Astrocyte (in vitro differentiated cells and primary cell): ENCODE results near the gene ASAP2. TPM values are rescaled to one million over a fixed set of nuclear protein-coding genes. Genes with fewer than 3 reads are reported as not detected.
A peak's percentile ranks its signal among the peaks of the same experiment; 100 is the strongest.

Experiments
- DNase-seq: peaks from one replicate; pipeline ENCODE4 v3.0.0-alpha.2; 2010; ENCODE audit warnings: low read depth
- FAIRE-seq: peaks from 2 replicates; lab custom pipeline; 2011; peaks lifted over from hg19 to GRCh38; lab: Jason Lieb, UNC
- H2AFZ ChIP-seq: 2 replicates; pipeline ENCODE4 v1.6.0; 2012; ENCODE audit warnings: low read depth, low read length, inconsistent platforms
- H3K27ac ChIP-seq: 2 replicates; pipeline ENCODE4 v1.5.1; 2011; ENCODE audit warnings: low read depth, low read length, inconsistent platforms
- H3K27me3 ChIP-seq: 2 replicates; pipeline ENCODE4 v1.6.0; 2011; ENCODE audit warnings: low read length, inconsistent platforms; ENCODE audit not compliant: insufficient read depth
- H3K36me3 ChIP-seq: 2 replicates; pipeline ENCODE4 v1.5.1; 2011; ENCODE audit warnings: low read length, inconsistent platforms; ENCODE audit not compliant: insufficient read depth
- H3K4me1 ChIP-seq: 2 replicates; pipeline ENCODE4 v1.5.1; 2011; ENCODE audit warnings: low read length, inconsistent platforms; ENCODE audit not compliant: insufficient read depth
- H3K4me2 ChIP-seq: 2 replicates; pipeline ENCODE4 v1.6.0; 2012; ENCODE audit warnings: low read length, inconsistent platforms
- H3K4me3 ChIP-seq: 2 replicates; pipeline ENCODE4 v1.5.1; 2011; ENCODE audit warnings: low read depth, mild to moderate bottlenecking, low read length, inconsistent platforms; ENCODE audit not compliant: insufficient read depth
- H3K79me2 ChIP-seq: 2 replicates; pipeline ENCODE4 v1.6.0; 2012; ENCODE audit warnings: mild to moderate bottlenecking, low read length, inconsistent platforms; ENCODE audit not compliant: insufficient read depth
- H3K9ac ChIP-seq: 2 replicates; pipeline ENCODE4 v1.6.0; 2012; ENCODE audit warnings: mild to moderate bottlenecking, low read length, inconsistent platforms
- H3K9me3 ChIP-seq: 2 replicates; pipeline ENCODE4 v1.5.1; 2012; ENCODE audit warnings: low read depth, mild to moderate bottlenecking, low read length, inconsistent platforms; ENCODE audit not compliant: insufficient read depth
- H4K20me1 ChIP-seq: 2 replicates; pipeline ENCODE4 v1.6.0; 2012; ENCODE audit warnings: low read length, inconsistent platforms; ENCODE audit not compliant: insufficient read depth
- H3K27ac Mint-ChIP-seq: one replicate; pipeline ENCODE4 v1.8.0; 2021; ENCODE audit warnings: mild to moderate bottlenecking, mixed read lengths; ENCODE audit not compliant: unreplicated experiment
- H3K27me3 Mint-ChIP-seq: one replicate; pipeline ENCODE4 v1.8.0; 2021; ENCODE audit warnings: low read depth, mixed read lengths; ENCODE audit not compliant: unreplicated experiment
- H3K36me3 Mint-ChIP-seq: one replicate; pipeline ENCODE4 v1.8.0; 2021; ENCODE audit warnings: low read depth, mixed read lengths; ENCODE audit not compliant: unreplicated experiment
- H3K4me1 Mint-ChIP-seq: one replicate; pipeline ENCODE4 v1.8.0; 2021; ENCODE audit warnings: low read depth, mixed read lengths; ENCODE audit not compliant: unreplicated experiment
- H3K4me3 Mint-ChIP-seq: one replicate; pipeline ENCODE4 v1.8.0; 2021; ENCODE audit warnings: mild to moderate bottlenecking, moderate library complexity, mixed read lengths; ENCODE audit not compliant: unreplicated experiment
- H3K9me3 Mint-ChIP-seq: one replicate; pipeline ENCODE4 v1.8.0; 2021; ENCODE audit warnings: mild to moderate bottlenecking, mixed read lengths; ENCODE audit not compliant: unreplicated experiment
- EZH2 ChIP-seq: IDR thresholded peaks from 2 replicates; pipeline ENCODE4 v1.6.1; 2012; ENCODE audit warnings: mild to moderate bottlenecking, low read length, inconsistent platforms; ENCODE audit not compliant: insufficient read depth
- total RNA-seq: library from RNA; stranded (reverse); gene quantifications from 2 replicates; pipeline ENCODE4 v1.2.1, GENCODE V29; 2021
- TF ChIP-seq, protein P1 (sequence below): IDR thresholded peaks from 2 replicates; pipeline ENCODE4 v1.5.1; 2011; ENCODE audit warnings: low read depth, mild to moderate bottlenecking, inconsistent platforms, low read length, moderate library complexity; ENCODE audit not compliant: insufficient read depth

The ASAP2 gene
- total RNA-seq, 1 donor from 2014 or later, result 62.6 TPM

DNA sequence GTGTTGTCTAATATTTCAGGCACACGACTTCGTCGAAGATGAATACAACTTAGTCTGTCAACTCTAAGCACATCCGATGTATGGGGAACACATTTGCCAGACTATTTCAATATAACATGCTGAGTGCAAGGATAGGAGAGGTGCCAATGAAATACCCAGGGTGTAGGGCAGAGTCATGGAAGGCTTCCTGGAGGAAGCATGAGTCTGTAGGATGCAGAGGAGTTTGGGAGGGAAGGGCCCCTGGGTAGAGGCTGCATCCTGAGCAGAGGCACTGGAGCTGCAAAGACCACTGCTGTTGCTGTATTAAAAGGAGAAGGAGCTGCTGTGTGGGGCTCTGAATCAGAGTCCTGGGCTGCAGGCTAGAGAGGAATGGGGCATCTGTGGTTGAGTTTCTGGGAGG, 89.9 kb downstream of the ASAP2 start:
- Histone ChIP-seq H3K9me3 (no peaks in the 10 kb centered on the region), H4K20me1 (peaks cover 63% of the 10 kb centered on the region), H3K27ac (no peak overlapping the region), H3K9ac (no peak overlapping the region), H3K36me3 (peaks cover 2% of the 10 kb centered on the region), H3K4me2 (no peak overlapping the region), H3K4me3 (no peak overlapping the region), H3K27me3 (no peaks in the 10 kb centered on the region), H2AFZ (no peak overlapping the region), H3K4me1 (no peaks in the 10 kb centered on the region), H3K79me2 (peaks cover 63% of the 10 kb centered on the region)
- no peak for DNase-seq
- Mint-ChIP-seq H3K27me3 (no peaks in the 10 kb centered on the region), H3K27ac (no peak overlapping the region), H3K9me3 (no peaks in the 10 kb centered on the region), H3K4me3 (no peak overlapping the region), H3K4me1 (peaks cover 21% of the 10 kb centered on the region), H3K36me3 (peaks cover 15% of the 10 kb centered on the region)
- FAIRE-seq, result no peak
- no peak for TF ChIP-seq EZH2
- TF ChIP-seq, protein P1, sequence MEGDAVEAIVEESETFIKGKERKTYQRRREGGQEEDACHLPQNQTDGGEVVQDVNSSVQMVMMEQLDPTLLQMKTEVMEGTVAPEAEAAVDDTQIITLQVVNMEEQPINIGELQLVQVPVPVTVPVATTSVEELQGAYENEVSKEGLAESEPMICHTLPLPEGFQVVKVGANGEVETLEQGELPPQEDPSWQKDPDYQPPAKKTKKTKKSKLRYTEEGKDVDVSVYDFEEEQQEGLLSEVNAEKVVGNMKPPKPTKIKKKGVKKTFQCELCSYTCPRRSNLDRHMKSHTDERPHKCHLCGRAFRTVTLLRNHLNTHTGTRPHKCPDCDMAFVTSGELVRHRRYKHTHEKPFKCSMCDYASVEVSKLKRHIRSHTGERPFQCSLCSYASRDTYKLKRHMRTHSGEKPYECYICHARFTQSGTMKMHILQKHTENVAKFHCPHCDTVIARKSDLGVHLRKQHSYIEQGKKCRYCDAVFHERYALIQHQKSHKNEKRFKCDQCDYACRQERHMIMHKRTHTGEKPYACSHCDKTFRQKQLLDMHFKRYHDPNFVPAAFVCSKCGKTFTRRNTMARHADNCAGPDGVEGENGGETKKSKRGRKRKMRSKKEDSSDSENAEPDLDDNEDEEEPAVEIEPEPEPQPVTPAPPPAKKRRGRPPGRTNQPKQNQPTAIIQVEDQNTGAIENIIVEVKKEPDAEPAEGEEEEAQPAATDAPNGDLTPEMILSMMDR, result no peak

GRCh38 chr2:9297156-9297555, 90.5 kb downstream of the ASAP2 start:
- Histone ChIP-seq H3K4me3 (no peak overlapping the region), H3K79me2 (peaks cover 57% of the 10 kb centered on the region), H3K4me1 (no peaks in the 10 kb centered on the region), H3K27ac (no peak overlapping the region), H3K27me3 (no peaks in the 10 kb centered on the region), H3K4me2 (no peak overlapping the region), H3K9ac (no peak overlapping the region), H2AFZ (no peak overlapping the region), H3K36me3 (peaks cover 2% of the 10 kb centered on the region), H3K9me3 (no peaks in the 10 kb centered on the region), H4K20me1 (peaks cover 59% of the 10 kb centered on the region)
- DNase-seq (no peak), FAIRE-seq (no peak)
- H3K9me3 Mint-ChIP-seq, result no peaks in the 10 kb centered on the region
- H3K4me1 Mint-ChIP-seq, result peaks cover 18% of the 10 kb centered on the region
- H3K27me3 Mint-ChIP-seq, result no peaks in the 10 kb centered on the region
- TF ChIP-seq, protein P1, result no peak
- no peak for TF ChIP-seq EZH2
- peak overlapping the region; percentile 14 for H3K27ac Mint-ChIP-seq
- H3K36me3 Mint-ChIP-seq, result peaks cover 15% of the 10 kb centered on the region
- H3K4me3 Mint-ChIP-seq, result no peak overlapping the region

GRCh38 chr2:9297807-9298206, 91.2 kb downstream of the ASAP2 start:
- H3K36me3 Mint-ChIP-seq, result peaks cover 12% of the 10 kb centered on the region
- Histone ChIP-seq H3K4me3 (no peak overlapping the region), H3K27ac (no peak overlapping the region), H3K9ac (no peak overlapping the region), H3K27me3 (no peaks in the 10 kb centered on the region), H3K79me2 (peaks cover 52% of the 10 kb centered on the region), H3K36me3 (peaks cover 2% of the 10 kb centered on the region), H3K9me3 (no peaks in the 10 kb centered on the region), H3K4me2 (no peak overlapping the region), H2AFZ (no peak overlapping the region), H3K4me1 (no peaks in the 10 kb centered on the region), H4K20me1 (peaks cover 62% of the 10 kb centered on the region)
- FAIRE-seq (no peak), DNase-seq (no peak)
- H3K4me1 Mint-ChIP-seq, result peaks cover 18% of the 10 kb centered on the region
- H3K27ac Mint-ChIP-seq, result no peak overlapping the region
- H3K9me3 Mint-ChIP-seq, result no peaks in the 10 kb centered on the region
- TF ChIP-seq EZH2, result no peak
- TF ChIP-seq, protein P1, result no peak
- no peaks in the 10 kb centered on the region for H3K27me3 Mint-ChIP-seq
- no peak overlapping the region for H3K4me3 Mint-ChIP-seq
